K562 (cell line): Measurements from ENCODE around the gene PTPRG. TPM values are rescaled to one million over a fixed set of nuclear protein-coding genes. Genes with fewer than 3 reads are reported as not detected.

Source experiments
- ATAC-seq: fragments of 200-7000 bp; cut with Tn5 transposase; 3 replicates; pipeline ENCODE4 v1.9.1; 2020; ENCODE audit warnings: moderate library complexity
- BruUV-seq: library from RNA; stranded (reverse); fragments of 400-500 nt; replicated peaks from 2 replicates; lab custom pipeline; 2021; lab: Mats Ljungman, UMichigan
- CTCF ChIA-PET: fragments of 300-600 bp; formaldehyde crosslinking; extraction: SDS; loops from one replicate; lab custom pipeline; 2021; ENCODE audit warnings: low intra/inter-chr PET ratio; lab: Yijun Ruan, JAX
- POLR2A ChIA-PET: fragments of 300-600, 350-650 bp; sonication (Branson Sonifier 250); formaldehyde crosslinking; extraction: SDS; loops from one replicate; lab custom pipeline; 2021; ENCODE audit warnings: antibody characterized with exemption, inconsistent platforms; lab: Yijun Ruan, JAX
- DNase-seq, 4 experiments: peaks; one replicate each; pipeline versions ENCODE4 v3.0.0 to v3.0.0-alpha.2; 2011 to 2018; ENCODE audit warnings: low spot score in 3 of 4, mixed read lengths in 3 of 4; ENCODE audit errors: extremely low read depth in 1 of 4
- FAIRE-seq: peaks from 2 replicates; lab custom pipeline; 2011; peaks lifted over from hg19 to GRCh38; lab: Jason Lieb, UNC
- H2AFZ ChIP-seq: 2 replicates; pipeline ENCODE4 v1.6.0; 2011; ENCODE audit warnings: low read depth, low read length, control low read depth, inconsistent platforms
- H3K27ac ChIP-seq: fragments of 200-600 bp; 3 replicates; pipeline ENCODE4 v1.8.0; 2011; ENCODE audit warnings: low read depth, mild to moderate bottlenecking, control low read depth, inconsistent platforms, low read length, moderate library complexity, mixed read lengths; ENCODE audit errors: extremely low read depth
- H3K27me3 ChIP-seq, 2 experiments: fragments of 300-600 bp in 1 of 2; 2 replicates in 1 of 2; 3 replicates in 1 of 2; pipeline versions ENCODE4 v1.6.0 to v1.8.0; 2011; ENCODE audit warnings: inconsistent platforms in 2 of 2, low read length in 2 of 2, mild to moderate bottlenecking in 1 of 2, mixed read lengths in 1 of 2, moderate library complexity in 1 of 2; ENCODE audit not compliant: control insufficient read depth in 2 of 2, insufficient read depth in 2 of 2
- H3K36me3 ChIP-seq: fragments of 300-600 bp; 3 replicates; pipeline ENCODE4 v1.8.0; 2011; ENCODE audit warnings: mild to moderate bottlenecking, low read length, inconsistent platforms; ENCODE audit not compliant: control insufficient read depth, insufficient read depth
- H3K4me1 ChIP-seq, 2 experiments: fragments of 200-600 bp in 1 of 2; replicated peaks in 1 of 2; 2 replicates in 1 of 2; 3 replicates in 1 of 2; pipeline versions ENCODE4 v1.5.1 to v1.8.0; 2011; ENCODE audit warnings: inconsistent platforms in 2 of 2, low read length in 2 of 2, mild to moderate bottlenecking in 1 of 2, mixed read lengths in 1 of 2, moderate library complexity in 1 of 2; ENCODE audit not compliant: control insufficient read depth in 2 of 2, insufficient read depth in 2 of 2
- H3K4me2 ChIP-seq: 2 replicates; pipeline ENCODE4 v1.6.1; 2011; ENCODE audit warnings: low read length, control low read depth, inconsistent platforms, mixed read lengths; ENCODE audit not compliant: insufficient read depth
- H3K4me3 ChIP-seq: fragments of 200-600 bp; sonication (generic), shearing (Covaris generic); 2 replicates; pipeline ENCODE4 v1.5.1; 2016; ENCODE audit warnings: control low read depth, inconsistent platforms
- H3K79me2 ChIP-seq: fragments of 200-600 bp; 3 replicates; pipeline ENCODE4 v1.8.0; 2011; ENCODE audit warnings: low read length, inconsistent platforms; ENCODE audit not compliant: control insufficient read depth, insufficient read depth
- H3K9ac ChIP-seq, 2 experiments: 2 replicates each; pipeline versions ENCODE4 v1.6.0 to v1.6.1; 2011; ENCODE audit warnings: low read depth in 2 of 2, low read length in 2 of 2, control low read depth in 1 of 2, inconsistent platforms in 1 of 2, mild to moderate bottlenecking in 1 of 2, mixed read lengths in 1 of 2; ENCODE audit not compliant: insufficient read depth in 1 of 2
- H3K9me1 ChIP-seq: one replicate; pipeline ENCODE4 v1.6.0; 2011; ENCODE audit warnings: inconsistent platforms, mild to moderate bottlenecking, low read length, moderate library complexity; ENCODE audit not compliant: control insufficient read depth, insufficient read depth
- H3K9me3 ChIP-seq: replicated peaks from 2 replicates; pipeline ENCODE4 v1.5.1; 2011; ENCODE audit warnings: low read depth, low read length, inconsistent platforms; ENCODE audit not compliant: control insufficient read depth, insufficient read depth
- H4K20me1 ChIP-seq: replicated peaks from 2 replicates; pipeline ENCODE4 v1.6.1; 2011; ENCODE audit warnings: low read length, inconsistent platforms, mixed read lengths; ENCODE audit not compliant: control insufficient read depth, insufficient read depth
- CBFA2T2 ChIP-seq: fragments of 450-650 bp; conservative IDR thresholded peaks from 2 replicates; pipeline ENCODE4 v1.6.1; 2017; ENCODE audit warnings: mild to moderate bottlenecking
- HIVEP1 ChIP-seq: fragments of 250-450 bp; sonication (Bioruptor Pico); IDR thresholded peaks from 2 replicates; pipeline ENCODE4 v1.4.0; 2020; ENCODE audit warnings: mild to moderate bottlenecking
- IRF2 ChIP-seq: sonication (generic); formaldehyde crosslinking; IDR thresholded peaks from 2 replicates; pipeline ENCODE4 v1.8.1; 2022; ENCODE audit warnings: mild to moderate bottlenecking, missing genetic modification reagents
- NCOA4 ChIP-seq: fragments of 450-650 bp; IDR thresholded peaks from 2 replicates; pipeline ENCODE4 v1.6.1; 2018; ENCODE audit warnings: mild to moderate bottlenecking; ENCODE audit not compliant: partially characterized antibody
- ZFPM2 ChIP-seq: fragments of 250-450 bp; sonication (Bioruptor Pico); IDR thresholded peaks from 2 replicates; pipeline ENCODE4 v1.5.1; 2022; ENCODE audit warnings: mild to moderate bottlenecking
- ZSCAN29 ChIP-seq: fragments of 450-650 bp; IDR thresholded peaks from 2 replicates; pipeline ENCODE4 v1.6.1; 2017
- WGBS: fragments of 100-300 bp; shearing (Covaris generic); methylation state at CpG from one replicate; pipeline ENCODE4 v1.1.6; 2016; ENCODE audit warnings: low coverage, mixed read lengths; ENCODE audit not compliant: insufficient coverage; ENCODE audit errors: missing lambda C conversion rate; 5-methylcytosine and 5-hydroxymethylcytosine counted together
- in situ Hi-C: fragments of 300-500 bp; cut with MboI; formaldehyde crosslinking; loops from 4 replicates; pipeline ENCODE4 v1.15.0; 2018; ENCODE audit warnings: inconsistent platforms, mixed read lengths
- intact Hi-C: fragments of 100-400 bp; cut with micrococcal nuclease; formaldehyde crosslinking; loops from 2 replicates; pipeline ENCODE4 v1.14.2; 2022
- polyA plus RNA-seq, 8 experiments: library from polyadenylated mRNA; depleted of rRNA in 4 of 8; stranded (reverse) in 5 of 8; unstranded in 3 of 8; fragments of >200 nt; fragmentation: Nextera tagmentation in 2 of 8; fragmentation: Illumina TruSeq in 1 of 8; extraction: Ambion mirVana in 2 of 8; extraction: Trizol in 1 of 8; gene quantifications; 2 replicates each; pipeline versions ENCODE4 v1.2.1 to v1.2.3, GENCODE V29; 2011 to 2014; ENCODE audit warnings: inconsistent platforms in 1 of 8, missing spikeins in 1 of 8
- total RNA-seq, 7 experiments: library from RNA; depleted of rRNA in 6 of 7; stranded (reverse); fragments of >200 nt in 6 of 7; fragmentation: Illumina TruSeq in 2 of 7; extraction: Trizol in 2 of 7; gene quantifications; 2 replicates each; pipeline versions ENCODE4 v1.2.1 to v1.2.3, GENCODE V29; 2011 to 2021; ENCODE audit warnings: low replicate concordance in 1 of 7
- TF ChIP-seq, protein P1 (sequence below), 3 experiments: fragments of 200-800 bp in 1 of 3; fragments of 250-450 bp in 1 of 3; fragments of 450-650 bp in 1 of 3; sonication (Bioruptor Pico) in 1 of 3; sonication (Bioruptor generic) in 1 of 3; formaldehyde crosslinking in 1 of 3; IDR thresholded peaks; 2 replicates each; pipeline versions ENCODE4 v1.6.1 to v1.8.0; 2016 to 2022; ENCODE audit warnings: mild to moderate bottlenecking in 2 of 3, missing genetic modification characterization in 2 of 3, missing compliant biosample characterization in 1 of 3, moderate library complexity in 1 of 3

The PTPRG gene
- total and polyA plus RNA-seq, 9 of the 15 experiments (the other 6 are each of a cell fraction or from before 2014, with no cell fraction given) = 0.16 TPM; not detected in 8

DNA sequence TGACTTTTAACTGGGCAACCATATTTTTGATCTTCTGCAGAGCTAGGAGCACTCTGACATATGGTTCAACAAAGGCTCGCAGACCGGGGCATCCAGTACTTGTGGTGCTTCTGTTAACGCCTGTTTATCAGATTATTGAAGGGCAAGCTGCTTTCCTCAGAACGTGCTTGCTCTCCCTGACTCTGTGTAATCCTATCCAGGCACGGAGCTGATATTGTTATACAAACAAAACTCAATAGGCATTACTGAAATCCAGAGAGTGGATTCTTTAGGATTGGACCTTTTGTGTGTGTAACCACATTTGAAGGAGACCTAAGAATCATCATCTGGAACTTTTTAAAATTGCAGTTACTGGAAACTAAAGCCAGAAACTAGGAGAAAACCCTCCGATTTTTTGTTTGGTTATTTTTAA, 246.5 kb downstream of the PTPRG start:
- no peak overlapping the region for H2AFZ ChIP-seq
- H3K36me3 ChIP-seq = no peaks in the 10 kb centered on the region
- ChIA-PET CTCF (no interaction called here), POLR2A (no interaction called here)
- in situ Hi-C loops (no loop called here), intact Hi-C loops (no loop called here)
- H3K9me1 ChIP-seq = no peaks in the 10 kb centered on the region
- no peaks in the 10 kb centered on the region for H3K9me3 ChIP-seq
- H3K27ac ChIP-seq = no peak overlapping the region
- H3K4me1 ChIP-seq = no peaks in the 10 kb centered on the region
- H3K79me2 ChIP-seq = no peaks in the 10 kb centered on the region
- H3K4me2 ChIP-seq = no peak overlapping the region
- no peaks in the 10 kb centered on the region for H3K27me3 ChIP-seq
- TF ChIP-seq HIVEP1 (CRISPR knock-in tag) (no peak), NCOA4 (no peak), ZSCAN29 (no peak), IRF2 (CRISPR knock-in tag) (no peak), ZFPM2 (CRISPR knock-in tag) (no peak), CBFA2T2 (no peak)
- TF ChIP-seq, protein P1, sequence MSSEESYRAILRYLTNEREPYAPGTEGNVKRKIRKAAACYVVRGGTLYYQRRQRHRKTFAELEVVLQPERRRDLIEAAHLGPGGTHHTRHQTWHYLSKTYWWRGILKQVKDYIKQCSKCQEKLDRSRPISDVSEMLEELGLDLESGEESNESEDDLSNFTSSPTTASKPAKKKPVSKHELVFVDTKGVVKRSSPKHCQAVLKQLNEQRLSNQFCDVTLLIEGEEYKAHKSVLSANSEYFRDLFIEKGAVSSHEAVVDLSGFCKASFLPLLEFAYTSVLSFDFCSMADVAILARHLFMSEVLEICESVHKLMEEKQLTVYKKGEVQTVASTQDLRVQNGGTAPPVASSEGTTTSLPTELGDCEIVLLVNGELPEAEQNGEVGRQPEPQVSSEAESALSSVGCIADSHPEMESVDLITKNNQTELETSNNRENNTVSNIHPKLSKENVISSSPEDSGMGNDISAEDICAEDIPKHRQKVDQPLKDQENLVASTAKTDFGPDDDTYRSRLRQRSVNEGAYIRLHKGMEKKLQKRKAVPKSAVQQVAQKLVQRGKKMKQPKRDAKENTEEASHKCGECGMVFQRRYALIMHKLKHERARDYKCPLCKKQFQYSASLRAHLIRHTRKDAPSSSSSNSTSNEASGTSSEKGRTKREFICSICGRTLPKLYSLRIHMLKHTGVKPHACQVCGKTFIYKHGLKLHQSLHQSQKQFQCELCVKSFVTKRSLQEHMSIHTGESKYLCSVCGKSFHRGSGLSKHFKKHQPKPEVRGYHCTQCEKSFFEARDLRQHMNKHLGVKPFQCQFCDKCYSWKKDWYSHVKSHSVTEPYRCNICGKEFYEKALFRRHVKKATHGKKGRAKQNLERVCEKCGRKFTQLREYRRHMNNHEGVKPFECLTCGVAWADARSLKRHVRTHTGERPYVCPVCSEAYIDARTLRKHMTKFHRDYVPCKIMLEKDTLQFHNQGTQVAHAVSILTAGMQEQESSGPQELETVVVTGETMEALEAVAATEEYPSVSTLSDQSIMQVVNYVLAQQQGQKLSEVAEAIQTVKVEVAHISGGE (CRISPR knock-in tag; IDR thresholded peaks at IDR 0.05) = peak in 1 of 3 experiments; percentile 88; a peak in 1 of 6 replicates
- no peak for ATAC-seq
- DNase-seq = no peak
- 0% methylated on average over 5 of the region's 6 CpGs for WGBS
- FAIRE-seq = no peak
- BruUV-seq = no TSS peak
- H3K9ac ChIP-seq = no peak overlapping the region
- no peaks in the 10 kb centered on the region for H4K20me1 ChIP-seq
- H3K4me3 ChIP-seq = no peak overlapping the region
